Measurements from ENCODE around the gene OR9Q1. TPM values are rescaled to one million over a fixed set of nuclear protein-coding genes. Genes with fewer than 3 reads are reported as not detected.

OR9Q1 gene
- polyA plus RNA-seq, 1 donor (not counting 4 experiments of a cell fraction or from before 2014, with no cell fraction given) = not detected

DNA sequence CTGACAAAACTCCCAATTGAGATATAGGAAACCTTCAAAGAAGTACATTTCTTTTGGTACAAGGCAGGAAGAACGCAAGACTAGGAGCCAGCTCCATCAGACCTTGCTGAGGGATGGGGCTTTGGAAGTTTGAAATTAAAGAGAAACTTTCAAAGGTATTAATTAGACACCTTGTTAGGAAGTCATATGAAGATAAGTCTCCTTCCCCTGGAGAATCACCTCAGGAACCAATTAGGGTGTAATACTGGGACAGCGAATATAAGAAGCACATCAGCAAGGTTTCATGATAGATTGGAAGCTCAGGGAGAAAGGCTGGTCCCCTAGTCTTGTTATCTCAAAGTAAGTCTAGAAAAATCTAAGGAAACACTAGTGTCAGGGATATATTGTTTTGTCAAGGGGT lies 165.1 kb downstream of the OR9Q1 start, which contains the start of gene OR9Q2:
TSS of gene OR9Q2 (plus strand) at position 301 of the 400 bp plus-strand sequence. CDS start 1,421 bp downstream, outside the sequence.
- Histone ChIP-seq H3K27ac (ENCODE audit: control insufficient read depth, insufficient read depth, low read length) (no peak within 1 kb of the TSS), H3K9ac (ENCODE audit: control insufficient read depth, extremely low read depth, insufficient read depth, low read length) (no peak within 1 kb of the TSS), H4K20me1 (ENCODE audit: control insufficient read depth, extremely low read depth, insufficient read depth, low read length) (no peaks in the 10 kb centered on the region), H3K36me3 (ENCODE audit: control insufficient read depth in 2 of 2, extremely low read depth in 1 of 2, insufficient read depth in 2 of 2, low read length in 2 of 2) (no peaks in the 10 kb centered on the region), H3K4me2 (ENCODE audit: control insufficient read depth, extremely low read depth, insufficient read depth, low read depth, low read length) (no peak within 1 kb of the TSS), H2AFZ (ENCODE audit: control insufficient read depth, low read length) (no peak within 1 kb of the TSS), H3K9me1 (ENCODE audit: control insufficient read depth, extremely low read depth, insufficient read depth, low read length) (no peaks in the 10 kb centered on the region), H3K4me1 (ENCODE audit: control insufficient read depth, extremely low read depth, insufficient read depth, low read length) (no peaks in the 10 kb centered on the region), H3K9me3 (ENCODE audit: control insufficient read depth, low read depth, low read length) (no peaks in the 10 kb centered on the region), H3K4me3 (ENCODE audit: control insufficient read depth in 2 of 3, extremely low read depth in 1 of 3, insufficient read depth in 2 of 3, low read depth in 1 of 3, low read length in 3 of 3) (no peak within 1 kb of the TSS), H3K79me2 (ENCODE audit: control insufficient read depth, insufficient read depth, low read length) (no peaks in the 10 kb centered on the region), H3K27me3 (ENCODE audit: control insufficient read depth, extremely low read depth, insufficient read depth, low read length) (no peaks in the 10 kb centered on the region)
- dilution Hi-C loops (cut with MboI; ENCODE audit: extremely low pct_ligation_motif_present, low sequenced_read_pairs) = no loop called here
- DNase-seq (ENCODE audit: low read depth, low spot score) (no peak), FAIRE-seq (no peak)
- TF ChIP-seq EZH2 (IDR thresholded peaks at IDR 0.05; ENCODE audit: low read length) = no peak
- TF ChIP-seq, protein P1, sequence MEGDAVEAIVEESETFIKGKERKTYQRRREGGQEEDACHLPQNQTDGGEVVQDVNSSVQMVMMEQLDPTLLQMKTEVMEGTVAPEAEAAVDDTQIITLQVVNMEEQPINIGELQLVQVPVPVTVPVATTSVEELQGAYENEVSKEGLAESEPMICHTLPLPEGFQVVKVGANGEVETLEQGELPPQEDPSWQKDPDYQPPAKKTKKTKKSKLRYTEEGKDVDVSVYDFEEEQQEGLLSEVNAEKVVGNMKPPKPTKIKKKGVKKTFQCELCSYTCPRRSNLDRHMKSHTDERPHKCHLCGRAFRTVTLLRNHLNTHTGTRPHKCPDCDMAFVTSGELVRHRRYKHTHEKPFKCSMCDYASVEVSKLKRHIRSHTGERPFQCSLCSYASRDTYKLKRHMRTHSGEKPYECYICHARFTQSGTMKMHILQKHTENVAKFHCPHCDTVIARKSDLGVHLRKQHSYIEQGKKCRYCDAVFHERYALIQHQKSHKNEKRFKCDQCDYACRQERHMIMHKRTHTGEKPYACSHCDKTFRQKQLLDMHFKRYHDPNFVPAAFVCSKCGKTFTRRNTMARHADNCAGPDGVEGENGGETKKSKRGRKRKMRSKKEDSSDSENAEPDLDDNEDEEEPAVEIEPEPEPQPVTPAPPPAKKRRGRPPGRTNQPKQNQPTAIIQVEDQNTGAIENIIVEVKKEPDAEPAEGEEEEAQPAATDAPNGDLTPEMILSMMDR (optimal IDR thresholded peaks at IDR 0.05 in 1 of 3, IDR thresholded peaks at IDR 0.05 in 1 of 3, conservative IDR thresholded peaks at IDR 0.05 in 1 of 3; ENCODE audit: extremely low read depth in 1 of 3, insufficient read depth in 2 of 3, low read length in 3 of 3) = no peak

DNA sequence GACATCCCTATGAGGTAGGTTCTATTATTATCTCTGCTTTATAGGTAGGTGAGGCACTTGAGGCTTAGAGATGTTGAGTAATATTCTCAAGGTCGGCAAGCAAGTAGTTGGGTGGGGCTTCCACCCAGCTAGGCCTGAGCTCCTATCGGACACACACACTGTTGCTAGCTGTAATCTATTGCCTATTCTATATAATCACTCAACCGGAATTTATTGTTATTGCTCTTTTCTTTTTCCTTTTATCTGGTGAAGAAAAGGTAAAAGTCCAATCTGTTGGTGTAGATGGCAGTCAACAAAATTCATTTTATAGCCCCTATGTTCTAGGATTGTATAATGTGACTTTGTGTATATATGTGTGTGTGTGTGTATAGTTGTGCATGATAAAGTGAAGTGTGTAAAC lies 168.5 kb downstream of the OR9Q1 start:
- Histone ChIP-seq H3K79me2 (ENCODE audit: control insufficient read depth, insufficient read depth, low read length) (no peaks in the 10 kb centered on the region), H3K4me2 (ENCODE audit: control insufficient read depth, extremely low read depth, insufficient read depth, low read depth, low read length) (no peak overlapping the region), H3K4me3 (ENCODE audit: control insufficient read depth in 2 of 3, extremely low read depth in 1 of 3, insufficient read depth in 2 of 3, low read depth in 1 of 3, low read length in 3 of 3) (no peak overlapping the region), H3K27me3 (ENCODE audit: control insufficient read depth, extremely low read depth, insufficient read depth, low read length) (no peaks in the 10 kb centered on the region), H3K9ac (ENCODE audit: control insufficient read depth, extremely low read depth, insufficient read depth, low read length) (no peak overlapping the region), H2AFZ (ENCODE audit: control insufficient read depth, low read length) (no peak overlapping the region), H3K27ac (ENCODE audit: control insufficient read depth, insufficient read depth, low read length) (no peak overlapping the region), H3K9me1 (ENCODE audit: control insufficient read depth, extremely low read depth, insufficient read depth, low read length) (no peaks in the 10 kb centered on the region), H3K4me1 (ENCODE audit: control insufficient read depth, extremely low read depth, insufficient read depth, low read length) (no peaks in the 10 kb centered on the region), H4K20me1 (ENCODE audit: control insufficient read depth, extremely low read depth, insufficient read depth, low read length) (no peaks in the 10 kb centered on the region), H3K36me3 (ENCODE audit: control insufficient read depth in 2 of 2, extremely low read depth in 1 of 2, insufficient read depth in 2 of 2, low read length in 2 of 2) (no peaks in the 10 kb centered on the region), H3K9me3 (ENCODE audit: control insufficient read depth, low read depth, low read length) (no peaks in the 10 kb centered on the region)
- dilution Hi-C loops (cut with MboI; ENCODE audit: extremely low pct_ligation_motif_present, low sequenced_read_pairs) = no loop called here
- TF ChIP-seq, protein P1 (optimal IDR thresholded peaks at IDR 0.05 in 1 of 3, IDR thresholded peaks at IDR 0.05 in 1 of 3, conservative IDR thresholded peaks at IDR 0.05 in 1 of 3; ENCODE audit: extremely low read depth in 1 of 3, insufficient read depth in 2 of 3, low read length in 3 of 3) = no peak
- TF ChIP-seq EZH2 (IDR thresholded peaks at IDR 0.05; ENCODE audit: low read length) = no peak
- no peak for FAIRE-seq
- no peak for DNase-seq (ENCODE audit: low read depth, low spot score)

Data from keratinocyte (primary cell).